ENCODE data around the gene CHD3.

Gene CHD3

GRCh38 chr17:7888184-7888920 lies at the start of gene CHD3:
Gene CHD3, plus strand, starts transcription at chr17:7888789. Its CDS starts 212 bp downstream, at chr17:7889001.
- peak; percentile 61 for DNase-seq

GRCh38 chr17:7839190-7839875 lies 49.3 kb upstream of the CHD3 start:
- no peak for DNase-seq

GRCh38 chr17:7839876-7840261 lies 48.7 kb upstream of the CHD3 start:
- DNase-seq, result peak; percentile 21

GRCh38 chr17:7840441-7840840 lies 48.1 kb upstream of the CHD3 start:
- no peak for DNase-seq

GRCh38 chr17:7840875-7841274 lies 47.7 kb upstream of the CHD3 start:
- DNase-seq, result no peak

GRCh38 chr17:7841396-7841914 lies 47.1 kb upstream of the CHD3 start:
- DNase-seq, result peak; percentile 94

- DNase-seq, result peak; percentile 88
Observed at GRCh38 chr17:7841915-7842379, 46.6 kb upstream of the CHD3 start.

GRCh38 chr17:7842380-7843256 lies 46.0 kb upstream of the CHD3 start:
- peak; percentile 98 for DNase-seq

- DNase-seq, result no peak
Observed at GRCh38 chr17:7843257-7843535, 45.4 kb upstream of the CHD3 start.

GRCh38 chr17:7843536-7844291 lies 44.9 kb upstream of the CHD3 start:
- DNase-seq, result peak; percentile 89

GRCh38 chr17:7844292-7845154 lies 44.1 kb upstream of the CHD3 start:
- peak; percentile 89 for DNase-seq

GRCh38 chr17:7845359-7846062 lies 43.1 kb upstream of the CHD3 start:
- peak; percentile 3 for DNase-seq

- peak; percentile 4 for DNase-seq
Observed at GRCh38 chr17:7846063-7846735, 42.4 kb upstream of the CHD3 start.

- DNase-seq, result no peak
Observed at GRCh38 chr17:7846765-7847661, 41.6 kb upstream of the CHD3 start.

GRCh38 chr17:7848131-7848579 lies 40.4 kb upstream of the CHD3 start:
- DNase-seq, result no peak

GRCh38 chr17:7848739-7849129 lies 39.9 kb upstream of the CHD3 start:
- DNase-seq, result no peak

GRCh38 chr17:7849130-7849750 lies 39.3 kb upstream of the CHD3 start:
- no peak for DNase-seq

GRCh38 chr17:7849751-7850504 lies 38.7 kb upstream of the CHD3 start:
- no peak for DNase-seq

Measured in stimulated activated CD4-positive, alpha-beta T cell treated with anti-CD3 and anti-CD28 coated beads, Interleukin-4, amount 100 ng/mL, for 24 hours (primary cell).